B cell (primary cell): ENCODE data around the gene LIF. TPM values are rescaled to one million over a fixed set of nuclear protein-coding genes. Genes with fewer than 3 reads are reported as not detected.

Experiments used
- ATAC-seq: fragments of 200-7000 bp; cut with Tn5 transposase; one replicate; pipeline ENCODE4 v1.10.0; 2021; ENCODE audit warnings: low read depth, mild to moderate bottlenecking, moderate number of reproducible peaks, moderate library complexity
- CTCF ChIA-PET: fragments of 350-600 bp; sonication (Branson Sonifier 250); formaldehyde crosslinking; loops from one replicate; lab custom pipeline; 2021; ENCODE audit warnings: antibody characterized with exemption, inconsistent platforms; lab: Charles Lee
- POLR2A ChIA-PET: fragments of 350-600 bp; sonication (Branson Sonifier 250); formaldehyde crosslinking; loops from one replicate; lab custom pipeline; 2021; ENCODE audit warnings: antibody characterized with exemption; lab: Charles Lee
- DNase-seq: peaks from one replicate; pipeline ENCODE4 v3.0.0; 2013
- H2AFZ ChIP-seq: 2 replicates; pipeline ENCODE4 v1.6.1; 2012; ENCODE audit warnings: mild to moderate bottlenecking, low read depth, low read length; ENCODE audit not compliant: insufficient read depth, poor library complexity, severe bottlenecking
- H3K27ac ChIP-seq, 2 donors: 1 replicate in 1 of 2; 2 replicates in 1 of 2; pipeline ENCODE4 v1.5.1; 2012 to 2013; ENCODE audit warnings: low read length in 2 of 2, mild to moderate bottlenecking in 2 of 2, moderate library complexity in 1 of 2
- H3K27me3 ChIP-seq, 4 experiments: fragments of 200-600 bp in 1 of 4; sonication (generic) in 1 of 4; replicated peaks in 1 of 4; 1 replicate in 2 of 4; 2 replicates in 2 of 4; pipeline versions ENCODE4 v1.6.1 to v1.7.0; 2013 to 2016; ENCODE audit warnings: low read length in 3 of 4, mild to moderate bottlenecking in 2 of 4, mixed read lengths in 1 of 4, moderate library complexity in 1 of 4; ENCODE audit not compliant: insufficient read depth in 4 of 4, control insufficient read depth in 3 of 4; ENCODE audit errors: control extremely low read depth in 1 of 4
- H3K36me3 ChIP-seq, 2 experiments: replicated peaks in 1 of 2; 1 replicate in 1 of 2; 2 replicates in 1 of 2; pipeline versions ENCODE4 v1.6.1 to v1.7.1; 2013; ENCODE audit warnings: low read length in 1 of 2; ENCODE audit not compliant: insufficient read depth in 2 of 2, control insufficient read depth in 1 of 2; ENCODE audit errors: control extremely low read depth in 1 of 2, extremely low read depth in 1 of 2
- H3K4me1 ChIP-seq, 2 donors: fragments of 200-600 bp in 1 of 2; sonication (generic) in 1 of 2; 1 replicate in 1 of 2; 2 replicates in 1 of 2; pipeline versions ENCODE4 v1.5.1 to v1.6.1; 2013 to 2017; ENCODE audit warnings: low read length in 2 of 2; ENCODE audit not compliant: control insufficient read depth in 2 of 2, insufficient read depth in 2 of 2
- H3K4me2 ChIP-seq: replicated peaks from 2 replicates; pipeline ENCODE3; 2012; ENCODE audit warnings: mild to moderate bottlenecking, low read depth, low read length; ENCODE audit not compliant: poor library complexity, severe bottlenecking
- H3K4me3 ChIP-seq, 5 experiments: fragments of 200-600 bp in 1 of 5; sonication (generic) in 1 of 5; 1 replicate in 3 of 5; 2 replicates in 2 of 5; pipeline versions ENCODE4 v1.5.1 to v1.7.0; 2011 to 2016; ENCODE audit warnings: low read length in 4 of 5, mild to moderate bottlenecking in 4 of 5, low read depth in 2 of 5, control low read depth in 1 of 5, moderate library complexity in 1 of 5; ENCODE audit not compliant: insufficient read depth in 1 of 5; ENCODE audit errors: control extremely low read depth in 1 of 5, extremely low read depth in 1 of 5
- H3K79me2 ChIP-seq: fragments of 200-600 bp; sonication (generic); one replicate; pipeline ENCODE4 v1.6.0; 2016; ENCODE audit warnings: low read length; ENCODE audit not compliant: control insufficient read depth, insufficient read depth
- H3K9ac ChIP-seq: fragments of 200-600 bp; sonication (generic); 2 replicates; pipeline ENCODE4 v1.6.1; 2017; ENCODE audit warnings: mild to moderate bottlenecking, low read length, moderate library complexity
- H3K9me3 ChIP-seq, 3 donors: one replicate each; pipeline versions ENCODE4 v1.6.1 to v1.7.1; 2013; ENCODE audit warnings: low read length in 2 of 3; ENCODE audit not compliant: control insufficient read depth in 2 of 3, insufficient read depth in 1 of 3; ENCODE audit errors: control extremely low read depth in 1 of 3
- H4K20me1 ChIP-seq: 2 replicates; pipeline ENCODE4 v1.6.0; 2012; ENCODE audit warnings: mild to moderate bottlenecking, low read length; ENCODE audit not compliant: insufficient read depth, control insufficient read depth, poor library complexity, severe bottlenecking
- H3K27ac Mint-ChIP-seq: one replicate; pipeline ENCODE4 v1.8.0; 2021; ENCODE audit warnings: mixed read lengths
- H3K27me3 Mint-ChIP-seq: one replicate; pipeline ENCODE4 v1.8.0; 2021; ENCODE audit warnings: mixed read lengths
- H3K4me1 Mint-ChIP-seq: one replicate; pipeline ENCODE4 v1.8.0; 2021; ENCODE audit warnings: mixed read lengths
- H3K4me3 Mint-ChIP-seq: one replicate; pipeline ENCODE4 v1.8.0; 2021; ENCODE audit warnings: mixed read lengths
- H3K9me3 Mint-ChIP-seq: one replicate; pipeline ENCODE4 v1.8.0; 2022; ENCODE audit warnings: mixed read lengths; ENCODE audit not compliant: insufficient read depth
- EZH2 ChIP-seq: IDR thresholded peaks from 2 replicates; pipeline ENCODE4 v1.6.1; 2012; ENCODE audit warnings: borderline replicate concordance, low read depth, mild to moderate bottlenecking, moderate library complexity, low read length; ENCODE audit not compliant: insufficient read depth, poor library complexity, severe bottlenecking
- WGBS: methylation state at CpG from one replicate; pipeline ENCODE4 v1.1.5; 2013; ENCODE audit warnings: missing lambda C conversion rate; ENCODE audit not compliant: insufficient coverage; 5-methylcytosine and 5-hydroxymethylcytosine counted together
- intact Hi-C: fragments of 100-400 bp; cut with micrococcal nuclease; formaldehyde crosslinking; loops from one replicate; pipeline ENCODE4 v1.10.0; 2022
- polyA plus RNA-seq: library from polyadenylated mRNA; depleted of rRNA; stranded (reverse); fragments of >200 nt; gene quantifications from 2 replicates; pipeline ENCODE4 v1.2.3, GENCODE V29; 2012
- total RNA-seq, 2 donors: library from RNA; stranded (reverse); fragments of 120-200 nt in 1 of 2; gene quantifications; 1 replicate in 1 of 2; 2 replicates in 1 of 2; pipeline versions ENCODE4 v1.2.3 to v1.2.4, GENCODE V29; 2013 to 2022
- TF ChIP-seq, protein P1 (sequence below): fragments of 200-600 bp; IDR thresholded peaks from one replicate; pipeline ENCODE4 v1.8.0; 2022; ENCODE audit warnings: antibody characterized with exemption, mild to moderate bottlenecking

LIF gene
- total and polyA plus RNA-seq, 2 donors (not counting 1 experiment from before 2014, with no cell fraction given), result 0.47 TPM; not detected in 1

DNA sequence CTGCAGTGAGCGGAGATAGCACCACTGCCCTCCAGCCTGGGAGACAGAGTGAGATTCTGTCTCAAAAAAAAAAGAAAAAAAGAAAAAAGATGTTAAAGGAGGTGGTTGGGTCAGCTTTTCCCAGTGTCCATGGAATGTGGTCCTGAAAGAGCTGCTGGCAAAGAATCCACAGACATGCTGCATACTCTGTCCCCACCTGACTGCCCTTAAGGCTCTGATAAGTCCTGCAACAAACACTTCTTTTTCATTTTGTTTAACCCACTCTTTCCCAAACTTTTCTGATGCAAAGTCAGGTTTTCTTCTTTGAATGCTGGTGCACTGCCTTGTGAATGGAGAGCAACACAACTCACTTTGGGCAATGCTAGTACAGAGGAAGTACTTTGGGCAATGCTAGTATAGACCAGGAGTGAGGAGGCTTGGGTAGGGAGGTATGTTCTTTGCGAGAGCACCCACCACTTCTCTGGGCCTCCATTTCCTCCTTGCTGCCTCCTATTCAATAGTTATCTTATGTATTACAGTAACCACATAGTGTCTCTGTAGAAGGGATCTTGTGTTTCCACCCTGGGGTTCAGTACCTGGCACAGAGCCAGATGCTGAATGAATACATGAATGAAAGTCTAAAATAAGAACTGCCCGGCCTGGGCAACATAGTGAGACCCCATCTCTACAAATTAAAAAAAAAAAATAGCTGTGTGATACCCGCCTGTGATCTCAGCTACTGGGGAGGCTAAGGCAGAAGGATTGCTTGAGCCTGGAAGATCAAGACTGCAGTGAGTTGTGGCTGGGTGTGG lies 18.9 kb downstream of the LIF start:
- no peaks in the 10 kb centered on the region for H3K4me1 Mint-ChIP-seq
- Histone ChIP-seq H3K4me2 (no peak overlapping the region), H2AFZ (no peak overlapping the region), H3K9me3 (no peaks in the 10 kb centered on the region), H3K4me1 (peaks cover 8 to 20% of the 10 kb centered on the region in 2 donors), H4K20me1 (no peaks in the 10 kb centered on the region), H3K27me3 (no peaks in the 10 kb centered on the region), H3K79me2 (no peaks in the 10 kb centered on the region), H3K27ac (no peak overlapping the region), H3K9ac (no peak overlapping the region), H3K36me3 (no peaks in the 10 kb centered on the region), H3K4me3 (no peak overlapping the region)
- no peak for ATAC-seq
- no peaks in the 10 kb centered on the region for H3K9me3 Mint-ChIP-seq
- DNase-seq, result no peak
- H3K27ac Mint-ChIP-seq, result no peak overlapping the region
- CTCF ChIA-PET, result no interaction called here
- TF ChIP-seq EZH2, result no peak
- TF ChIP-seq, protein P1, sequence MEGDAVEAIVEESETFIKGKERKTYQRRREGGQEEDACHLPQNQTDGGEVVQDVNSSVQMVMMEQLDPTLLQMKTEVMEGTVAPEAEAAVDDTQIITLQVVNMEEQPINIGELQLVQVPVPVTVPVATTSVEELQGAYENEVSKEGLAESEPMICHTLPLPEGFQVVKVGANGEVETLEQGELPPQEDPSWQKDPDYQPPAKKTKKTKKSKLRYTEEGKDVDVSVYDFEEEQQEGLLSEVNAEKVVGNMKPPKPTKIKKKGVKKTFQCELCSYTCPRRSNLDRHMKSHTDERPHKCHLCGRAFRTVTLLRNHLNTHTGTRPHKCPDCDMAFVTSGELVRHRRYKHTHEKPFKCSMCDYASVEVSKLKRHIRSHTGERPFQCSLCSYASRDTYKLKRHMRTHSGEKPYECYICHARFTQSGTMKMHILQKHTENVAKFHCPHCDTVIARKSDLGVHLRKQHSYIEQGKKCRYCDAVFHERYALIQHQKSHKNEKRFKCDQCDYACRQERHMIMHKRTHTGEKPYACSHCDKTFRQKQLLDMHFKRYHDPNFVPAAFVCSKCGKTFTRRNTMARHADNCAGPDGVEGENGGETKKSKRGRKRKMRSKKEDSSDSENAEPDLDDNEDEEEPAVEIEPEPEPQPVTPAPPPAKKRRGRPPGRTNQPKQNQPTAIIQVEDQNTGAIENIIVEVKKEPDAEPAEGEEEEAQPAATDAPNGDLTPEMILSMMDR, result no peak
- H3K27me3 Mint-ChIP-seq, result peaks cover 9% of the 10 kb centered on the region
- 100% methylated on average over 1 of the region's 4 CpGs for WGBS
- no peak overlapping the region for H3K4me3 Mint-ChIP-seq
- intact Hi-C loops, result no loop called here
- POLR2A ChIA-PET, result no interaction called here

DNA sequence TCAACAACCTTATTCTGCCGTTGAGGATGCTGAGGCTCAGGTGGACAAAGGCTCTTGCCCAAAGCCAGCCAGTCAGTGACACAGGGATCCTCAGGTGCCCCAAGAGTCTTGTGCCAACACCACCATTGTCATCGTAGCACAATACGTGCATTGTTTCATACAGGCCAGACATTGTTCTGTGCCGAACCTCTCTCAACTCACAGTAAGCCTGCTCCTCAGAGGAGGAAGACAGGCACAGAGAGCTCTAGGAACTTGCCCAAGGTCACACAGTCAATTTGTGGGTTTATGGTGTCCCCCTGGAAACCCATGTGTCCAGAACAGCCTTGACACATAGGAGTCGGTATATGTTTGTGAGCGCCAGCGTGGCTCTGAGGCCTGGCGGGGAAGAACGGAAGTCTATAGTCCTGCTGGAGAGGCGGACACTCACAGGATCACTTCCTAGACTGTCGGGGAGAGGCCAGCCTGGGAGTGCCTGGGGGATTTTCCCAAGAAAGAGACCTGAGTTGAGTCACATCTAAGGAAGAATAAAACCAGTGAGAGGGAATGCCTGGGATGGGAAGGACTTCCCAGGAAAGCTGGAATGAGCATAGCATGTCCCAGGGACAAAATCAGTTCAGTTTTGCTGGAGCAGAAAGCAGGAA lies 20.2 kb downstream of the LIF start:
- Histone ChIP-seq H3K4me3 (no peak overlapping the region), H3K9ac (no peak overlapping the region), H3K9me3 (peaks cover 0 to 3% (median 0%) of the 10 kb centered on the region in 3 donors), H3K4me1 (peaks cover 15 to 28% of the 10 kb centered on the region in 2 donors), H3K79me2 (no peaks in the 10 kb centered on the region), H4K20me1 (no peaks in the 10 kb centered on the region), H3K27ac (no peak overlapping the region), H3K27me3 (no peaks in the 10 kb centered on the region), H2AFZ (no peak overlapping the region), H3K36me3 (no peaks in the 10 kb centered on the region), H3K4me2 (no peak overlapping the region)
- POLR2A ChIA-PET, result no interaction called here
- intact Hi-C loops, result no loop called here
- CTCF ChIA-PET, result no interaction called here
- TF ChIP-seq, protein P1, result no peak
- no peak for TF ChIP-seq EZH2
- no peak overlapping the region for H3K27ac Mint-ChIP-seq
- no peak overlapping the region for H3K4me3 Mint-ChIP-seq
- no peaks in the 10 kb centered on the region for H3K9me3 Mint-ChIP-seq
- H3K4me1 Mint-ChIP-seq, result peaks cover 10% of the 10 kb centered on the region
- peaks cover 13% of the 10 kb centered on the region for H3K27me3 Mint-ChIP-seq
- ATAC-seq, result no peak
- no peak for DNase-seq
- 94% methylated on average over 10 of the region's 11 CpGs for WGBS
